GM12872 (cell line): Measurements from ENCODE around the gene GCNT2.

ENCODE experiments used
- CTCF ChIP-seq: IDR thresholded peaks from 3 replicates; pipeline ENCODE4 v1.5.1; 2011; ENCODE audit warnings: low read depth, mild to moderate bottlenecking, low read length, moderate library complexity; ENCODE audit not compliant: insufficient read depth

Gene GCNT2

GRCh38 chr6:10507298-10507697 is 13.9 kb upstream of the GCNT2 start:
- no peak for TF ChIP-seq CTCF

GRCh38 chr6:10507715-10508114 is 13.4 kb upstream of the GCNT2 start:
- TF ChIP-seq CTCF, result no peak

- TF ChIP-seq CTCF, result peak; percentile 89
Observed at GRCh38 chr6:10510592-10511367, 10.4 kb upstream of the GCNT2 start.

GRCh38 chr6:10511477-10511876 is 9.7 kb upstream of the GCNT2 start:
- TF ChIP-seq CTCF, result no peak

- no peak for TF ChIP-seq CTCF
Observed at GRCh38 chr6:10513544-10513943, 7.6 kb upstream of the GCNT2 start.

GRCh38 chr6:10514049-10514780 is 6.9 kb upstream of the GCNT2 start:
- TF ChIP-seq CTCF, result no peak

GRCh38 chr6:10516953-10517352 is 4.2 kb upstream of the GCNT2 start:
- no peak for TF ChIP-seq CTCF
